Left hindlimb (tissue), 1 donor: ENCODE measurements around the gene RASAL3.
A peak's percentile ranks its signal among the peaks of the same experiment; 100 is the strongest.

Source experiments
- DNase-seq: peaks from one replicate; pipeline ENCODE4 v3.0.0-alpha.2; 2018

The RASAL3 gene

GRCh38 chr19:15432629-15433518 lies 31.5 kb downstream of the RASAL3 start:
- DNase-seq = peak; percentile 93

GRCh38 chr19:15432018-15432494 lies 32.3 kb downstream of the RASAL3 start:
- DNase-seq = no peak

GRCh38 chr19:15431396-15432017 lies 32.8 kb downstream of the RASAL3 start:
- no peak for DNase-seq

- DNase-seq = no peak
Observed at GRCh38 chr19:15430526-15431120, 33.7 kb downstream of the RASAL3 start.

- DNase-seq = no peak
Observed at GRCh38 chr19:15429825-15430467, 34.4 kb downstream of the RASAL3 start.

- no peak for DNase-seq
Observed at GRCh38 chr19:15428956-15429824, 35.2 kb downstream of the RASAL3 start.

GRCh38 chr19:15427991-15428471 lies 36.3 kb downstream of the RASAL3 start:
- DNase-seq = no peak

- no peak for DNase-seq
Observed at GRCh38 chr19:15427350-15427700, 37.0 kb downstream of the RASAL3 start.

GRCh38 chr19:15426485-15427349 lies 37.6 kb downstream of the RASAL3 start:
- DNase-seq = no peak

GRCh38 chr19:15425321-15425950 lies 38.9 kb downstream of the RASAL3 start:
- no peak for DNase-seq

- DNase-seq = no peak
Observed at GRCh38 chr19:15424692-15425272, 39.6 kb downstream of the RASAL3 start.

- no peak for DNase-seq
Observed at GRCh38 chr19:15424121-15424520, 40.2 kb downstream of the RASAL3 start.

- DNase-seq = no peak
Observed at GRCh38 chr19:15423130-15423529, 41.2 kb downstream of the RASAL3 start.

GRCh38 chr19:15422296-15423075 lies 41.9 kb downstream of the RASAL3 start:
- no peak for DNase-seq

- peak; percentile 82 for DNase-seq
Observed at GRCh38 chr19:15421721-15422260, 42.6 kb downstream of the RASAL3 start.

- no peak for DNase-seq
Observed at GRCh38 chr19:15421136-15421695, 43.1 kb downstream of the RASAL3 start.

- DNase-seq = no peak
Observed at GRCh38 chr19:15419413-15420025, 44.8 kb downstream of the RASAL3 start.
